ENCODE data around the gene CARMIL1. TPM values are rescaled to one million over a fixed set of nuclear protein-coding genes. Genes with fewer than 3 reads are reported as not detected.

The CARMIL1 gene
- total RNA-seq, 4 donors from 2014 or later = 6.2 to 17.2 (median 11.5) TPM

GRCh38 chr6:25302677-25303128 lies 23.5 kb downstream of the CARMIL1 start:
- WGBS, 2 donors (ENCODE audit: low coverage in 1 of 2) = 38 to 54% methylated on average over 3 to 6 of the region's 6 CpGs
- Histone ChIP-seq H3K4me3 (no peak overlapping the region), H3K27ac (peak overlapping the region in 3 of 4 donors; percentile 41 to 66 (median 61)), H3K27me3 (no peaks in the 10 kb centered on the region), H3K4me1 (peaks cover 0 to 22% (median 9%) of the 10 kb centered on the region in 3 donors), H3K36me3 (no peaks in the 10 kb centered on the region), H3K9me3 (no peaks in the 10 kb centered on the region)
- TF ChIP-seq POLR2A (IDR thresholded peaks at IDR 0.05) (no peak), CTCF (IDR thresholded peaks at IDR 0.05) (no peak), EP300 (IDR thresholded peaks at IDR 0.05) (no peak), POLR2AphosphoS5 (IDR thresholded peaks at IDR 0.05) (peak; percentile 44)
- ATAC-seq = peak; percentile 85

GRCh38 chr6:25303254-25303653 lies 24.1 kb downstream of the CARMIL1 start:
- 100% methylated on average over 1 of the region's 1 CpG for WGBS, 2 donors (ENCODE audit: low coverage in 1 of 2)
- Histone ChIP-seq H3K9me3 (no peaks in the 10 kb centered on the region), H3K36me3 (no peaks in the 10 kb centered on the region), H3K27ac (peak overlapping the region in 3 of 4 donors; percentile 8 to 61 (median 20)), H3K4me3 (no peak overlapping the region), H3K4me1 (peaks cover 0 to 21% (median 6%) of the 10 kb centered on the region in 3 donors), H3K27me3 (no peaks in the 10 kb centered on the region)
- TF ChIP-seq POLR2A (IDR thresholded peaks at IDR 0.05) (no peak), EP300 (IDR thresholded peaks at IDR 0.05) (no peak), POLR2AphosphoS5 (IDR thresholded peaks at IDR 0.05) (no peak)
- no peak for ATAC-seq

GRCh38 chr6:25306379-25306778 lies 27.2 kb downstream of the CARMIL1 start:
- ATAC-seq = no peak
- Histone ChIP-seq H3K27ac (no peak overlapping the region), H3K4me3 (no peak overlapping the region), H3K27me3 (peaks cover 7% of the 10 kb centered on the region), H3K4me1 (peaks cover 0 to 11% (median 11%) of the 10 kb centered on the region in 3 donors), H3K36me3 (no peaks in the 10 kb centered on the region), H3K9me3 (no peaks in the 10 kb centered on the region)
- TF ChIP-seq CTCF (IDR thresholded peaks at IDR 0.05) (no peak), EP300 (IDR thresholded peaks at IDR 0.05) (no peak), POLR2AphosphoS5 (IDR thresholded peaks at IDR 0.05) (no peak), POLR2A (IDR thresholded peaks at IDR 0.05) (no peak)
- WGBS, 2 donors (ENCODE audit: low coverage in 1 of 2) = 100% methylated on average over 2 of the region's 2 CpGs; no CpG with 5 or more reads in 1 of the 2 donors

GRCh38 chr6:25307805-25308494 lies 28.8 kb downstream of the CARMIL1 start:
- ATAC-seq = no peak
- no peak for TF ChIP-seq POLR2A (IDR thresholded peaks at IDR 0.05)
- TF ChIP-seq EP300 (IDR thresholded peaks at IDR 0.05) = no peak
- no peak for TF ChIP-seq CTCF (IDR thresholded peaks at IDR 0.05)
- no peak for TF ChIP-seq POLR2AphosphoS5 (IDR thresholded peaks at IDR 0.05)

GRCh38 chr6:25309886-25310285 lies 30.7 kb downstream of the CARMIL1 start:
- Histone ChIP-seq H3K27ac (no peak overlapping the region), H3K27me3 (peaks cover 7% of the 10 kb centered on the region), H3K9me3 (no peaks in the 10 kb centered on the region), H3K4me1 (peaks cover 0 to 27% (median 5%) of the 10 kb centered on the region in 3 donors), H3K4me3 (no peak overlapping the region), H3K36me3 (no peaks in the 10 kb centered on the region)
- WGBS, 2 donors (ENCODE audit: low coverage in 1 of 2) = 90 to 100% methylated on average over 2 of the region's 8 CpGs
- no peak for TF ChIP-seq POLR2A (IDR thresholded peaks at IDR 0.05)
- no peak for TF ChIP-seq EP300 (IDR thresholded peaks at IDR 0.05)
- TF ChIP-seq CTCF (IDR thresholded peaks at IDR 0.05) = no peak
- TF ChIP-seq POLR2AphosphoS5 (IDR thresholded peaks at IDR 0.05) = no peak
- no peak for ATAC-seq

More at GRCh38 chr6:25307805-25308494, 28.8 kb downstream of the CARMIL1 start:
- Histone ChIP-seq H3K4me3 (no peak overlapping the region), H3K27ac (no peak overlapping the region), H3K9me3 (no peaks in the 10 kb centered on the region), H3K27me3 (peaks cover 7% of the 10 kb centered on the region), H3K36me3 (no peaks in the 10 kb centered on the region), H3K4me1 (peaks cover 0 to 21% (median 5%) of the 10 kb centered on the region in 3 donors)
- WGBS, 2 donors (ENCODE audit: low coverage in 1 of 2) = 74 to 83% methylated on average over 1 to 3 of the region's 4 CpGs
